Urinary bladder (tissue), 4 donors: ENCODE results near the gene RUNX1. TPM values are rescaled to one million over a fixed set of nuclear protein-coding genes. Genes with fewer than 3 reads are reported as not detected.

Source experiments
- DNase-seq: peaks from one replicate; pipeline ENCODE4 v3.0.0-alpha.2; 2015; ENCODE audit errors: extremely low spot score
- H3K27ac ChIP-seq: one replicate; pipeline ENCODE4 v1.5.1; 2013; ENCODE audit warnings: low read depth, mild to moderate bottlenecking, moderate library complexity
- H3K36me3 ChIP-seq: one replicate; pipeline ENCODE4 v1.6.1; 2013; ENCODE audit warnings: mild to moderate bottlenecking, moderate library complexity; ENCODE audit not compliant: insufficient read depth
- H3K4me1 ChIP-seq: one replicate; pipeline ENCODE4 v1.6.1; 2013; ENCODE audit warnings: mild to moderate bottlenecking, moderate library complexity; ENCODE audit not compliant: insufficient read depth
- H3K4me3 ChIP-seq: one replicate; pipeline ENCODE4 v1.5.1; 2013; ENCODE audit warnings: low read depth, low read length
- WGBS: extraction: QIAGEN DNeasy Blood & Tissue Kit; methylation state at CpG from one replicate; pipeline ENCODE4 v1.1.7; 2013; 5-methylcytosine and 5-hydroxymethylcytosine counted together
- polyA plus RNA-seq: library from polyadenylated mRNA; stranded (reverse); fragments of 200-250 nt; gene quantifications from one replicate; pipeline ENCODE4 v1.2.3, GENCODE V29; 2013
- total RNA-seq: library from RNA; depleted of rRNA; stranded (reverse); fragments of >200 nt; gene quantifications from one replicate; pipeline ENCODE4 v1.2.3, GENCODE V29; 2014
- donor health status: healthy with polysubstance abuse.
- donor health status: healthy.

RUNX1 gene
- total and polyA plus RNA-seq, 2 donors = 6.6 to 15.6 TPM

- Histone ChIP-seq H3K4me3 (no peak overlapping the region), H3K27ac (no peak overlapping the region), H3K4me1 (no peaks in the 10 kb centered on the region), H3K36me3 (no peaks in the 10 kb centered on the region)
- WGBS = 75% methylated on average over 5 of the region's 5 CpGs
- no peak for DNase-seq
These were observed 10.3 kb downstream of the RUNX1 start for GRCh38 chr21:35038772-35039319.

GRCh38 chr21:35037384-35037765 is 11.7 kb downstream of the RUNX1 start:
- no peak overlapping the region for H3K27ac ChIP-seq
- H3K4me3 ChIP-seq = no peak overlapping the region
- no peak for DNase-seq
- H3K36me3 ChIP-seq = no peaks in the 10 kb centered on the region
- no peaks in the 10 kb centered on the region for H3K4me1 ChIP-seq
- WGBS = 94% methylated on average over 7 of the region's 7 CpGs

GRCh38 chr21:35036465-35037383 is 12.4 kb downstream of the RUNX1 start:
- no peak overlapping the region for H3K27ac ChIP-seq
- H3K36me3 ChIP-seq = no peaks in the 10 kb centered on the region
- H3K4me1 ChIP-seq = no peaks in the 10 kb centered on the region
- H3K4me3 ChIP-seq = no peak overlapping the region
- WGBS = 79% methylated on average over 11 of the region's 11 CpGs
- DNase-seq = no peak

DNA sequence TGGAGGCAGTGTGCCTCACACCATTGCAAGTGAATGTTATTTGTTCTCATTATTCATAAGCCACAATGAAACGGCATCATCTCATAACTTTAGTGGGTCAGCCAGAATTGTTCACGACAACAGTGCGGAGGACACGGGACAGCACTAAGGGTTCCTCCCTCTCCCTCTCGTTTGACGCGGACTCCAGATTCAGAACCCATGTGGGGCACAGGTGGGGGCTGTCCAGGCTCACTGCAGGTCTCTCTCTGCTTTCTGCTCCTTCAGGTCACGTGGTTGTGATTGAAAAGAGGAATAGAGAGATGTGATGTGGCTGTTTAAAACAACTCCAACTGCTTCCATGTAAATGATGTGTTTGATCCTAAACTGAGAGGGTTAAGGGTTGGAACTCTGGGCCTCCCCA is 13.5 kb downstream of the RUNX1 start:
- 81% methylated on average over 8 of the region's 8 CpGs for WGBS
- H3K36me3 ChIP-seq = no peaks in the 10 kb centered on the region
- DNase-seq = no peak
- no peak overlapping the region for H3K4me3 ChIP-seq
- no peak overlapping the region for H3K27ac ChIP-seq
- H3K4me1 ChIP-seq = no peaks in the 10 kb centered on the region

GRCh38 chr21:35035116-35035515 is 14.0 kb downstream of the RUNX1 start:
- Histone ChIP-seq H3K36me3 (no peaks in the 10 kb centered on the region), H3K4me3 (no peak overlapping the region), H3K4me1 (no peaks in the 10 kb centered on the region), H3K27ac (no peak overlapping the region)
- no peak for DNase-seq
- WGBS = 93% methylated on average over 8 of the region's 8 CpGs

DNA sequence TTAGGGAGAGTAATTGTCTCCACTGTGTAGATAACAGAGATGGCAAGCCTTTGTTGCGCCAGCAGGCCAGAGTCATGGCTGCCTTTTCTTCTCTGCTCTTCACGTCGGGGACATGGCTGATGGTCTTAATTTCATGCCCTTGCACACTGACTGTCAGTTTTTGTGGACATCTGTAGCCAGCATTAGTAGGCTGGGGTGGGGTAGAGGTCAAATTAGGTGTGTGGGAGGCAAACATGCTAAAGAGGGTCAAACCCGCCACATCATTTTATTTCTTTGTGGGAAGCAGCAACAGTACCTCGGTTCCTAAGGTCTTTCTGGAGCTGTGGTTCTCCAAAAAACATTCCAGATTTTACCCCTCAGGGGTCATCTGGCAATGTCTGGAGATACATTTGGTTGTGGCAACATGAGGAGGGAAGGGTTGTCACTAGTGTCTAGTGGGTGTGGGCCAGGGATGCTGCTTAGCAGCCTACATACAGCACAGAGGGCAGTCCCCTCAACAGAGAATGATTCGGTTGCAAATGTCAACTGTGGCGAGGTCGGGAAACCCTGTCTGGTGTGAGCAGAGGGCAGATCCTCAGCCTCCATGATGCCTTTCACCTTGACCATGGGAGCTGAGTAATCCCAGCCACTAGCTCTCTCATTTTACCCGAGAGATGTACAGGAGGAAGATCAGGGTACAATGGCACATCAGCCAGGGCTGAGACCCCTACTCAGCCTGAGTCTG is 14.7 kb downstream of the RUNX1 start:
- no peak overlapping the region for H3K27ac ChIP-seq
- WGBS = 94% methylated on average over 9 of the region's 9 CpGs
- no peaks in the 10 kb centered on the region for H3K4me1 ChIP-seq
- DNase-seq = no peak
- no peaks in the 10 kb centered on the region for H3K36me3 ChIP-seq
- no peak overlapping the region for H3K4me3 ChIP-seq

GRCh38 chr21:35032474-35033263 is 16.4 kb downstream of the RUNX1 start:
- DNase-seq = no peak
- H3K4me1 ChIP-seq = no peaks in the 10 kb centered on the region
- no peak overlapping the region for H3K4me3 ChIP-seq
- no peaks in the 10 kb centered on the region for H3K36me3 ChIP-seq
- no peak overlapping the region for H3K27ac ChIP-seq
- whole genome bisulfite sequencing = 79% methylated on average over 2 of the region's 2 CpGs

DNA sequence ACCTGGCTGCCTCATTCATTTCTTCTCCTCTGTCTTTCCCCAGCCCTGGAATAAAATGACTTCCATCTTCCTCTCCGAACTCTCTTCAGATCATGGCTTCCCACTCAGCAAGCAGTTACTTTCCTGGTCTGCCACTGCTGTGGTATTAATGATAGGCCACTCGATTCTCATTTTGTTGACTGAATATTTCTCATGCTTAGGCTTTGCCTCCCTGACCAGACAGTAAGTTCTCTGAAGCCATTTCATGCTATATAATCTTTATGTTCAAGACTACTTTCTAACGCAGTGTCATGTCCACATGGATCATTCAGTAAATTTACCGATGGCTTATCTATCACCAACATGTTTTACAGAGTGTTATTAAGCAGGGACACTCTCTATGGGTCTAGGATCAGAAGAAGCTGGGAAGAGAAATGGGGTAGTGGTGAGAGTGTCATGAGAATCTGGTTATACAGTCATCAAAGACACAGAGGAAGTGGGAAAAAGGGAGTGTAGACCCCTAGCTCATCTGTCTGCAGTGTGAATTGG is 20.6 kb downstream of the RUNX1 start:
- no peaks in the 10 kb centered on the region for H3K4me1 ChIP-seq
- no peak for DNase-seq
- 88% methylated on average over 4 of the region's 4 CpGs for WGBS
- H3K4me3 ChIP-seq = no peak overlapping the region
- no peaks in the 10 kb centered on the region for H3K36me3 ChIP-seq
- H3K27ac ChIP-seq = no peak overlapping the region

DNA sequence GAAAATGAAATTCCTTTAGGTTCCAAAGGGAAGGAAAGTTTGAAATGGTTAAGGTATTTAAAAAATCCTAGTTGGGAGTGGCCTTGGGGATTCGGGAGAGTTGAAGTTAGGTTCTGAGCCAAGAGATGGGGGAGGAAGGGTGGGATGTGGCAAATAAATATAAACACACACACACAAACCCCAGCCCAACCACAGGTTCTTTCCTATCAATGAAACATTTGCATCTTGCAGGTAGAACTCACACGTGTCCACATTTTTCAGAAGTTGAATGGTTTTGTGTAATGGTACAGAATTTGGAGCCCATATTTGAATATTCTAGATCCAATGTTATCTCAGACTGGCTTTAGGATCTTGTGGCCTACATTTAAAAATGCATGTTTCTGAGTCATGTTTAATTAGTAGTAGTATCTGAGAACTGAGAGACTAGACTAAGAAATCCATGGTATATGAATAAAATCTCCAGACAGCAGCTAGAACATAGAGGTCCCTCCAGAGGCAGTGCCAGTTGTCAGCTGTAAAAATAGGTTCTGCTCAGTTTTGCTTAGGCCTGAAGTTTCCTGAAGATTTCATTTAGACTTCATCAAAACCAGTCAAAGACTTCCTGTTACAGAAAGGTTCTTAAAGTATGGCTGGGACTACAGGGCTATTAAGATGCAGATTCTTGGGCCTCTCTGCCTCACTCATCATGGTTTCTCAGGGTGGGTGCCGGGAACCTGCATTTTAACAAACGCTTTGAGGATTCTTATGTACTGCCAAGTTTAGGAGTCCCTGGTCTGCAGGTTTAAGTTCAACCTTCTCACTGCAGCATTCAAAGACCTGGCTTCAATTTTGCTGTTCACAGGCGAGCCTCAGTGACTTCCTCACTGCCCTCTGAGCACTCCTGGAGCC is 21.3 kb downstream of the RUNX1 start:
- WGBS = 78% methylated on average over 5 of the region's 5 CpGs
- Histone ChIP-seq H3K4me1 (no peaks in the 10 kb centered on the region), H3K4me3 (no peak overlapping the region), H3K36me3 (no peaks in the 10 kb centered on the region), H3K27ac (no peak overlapping the region)
- no peak for DNase-seq

DNA sequence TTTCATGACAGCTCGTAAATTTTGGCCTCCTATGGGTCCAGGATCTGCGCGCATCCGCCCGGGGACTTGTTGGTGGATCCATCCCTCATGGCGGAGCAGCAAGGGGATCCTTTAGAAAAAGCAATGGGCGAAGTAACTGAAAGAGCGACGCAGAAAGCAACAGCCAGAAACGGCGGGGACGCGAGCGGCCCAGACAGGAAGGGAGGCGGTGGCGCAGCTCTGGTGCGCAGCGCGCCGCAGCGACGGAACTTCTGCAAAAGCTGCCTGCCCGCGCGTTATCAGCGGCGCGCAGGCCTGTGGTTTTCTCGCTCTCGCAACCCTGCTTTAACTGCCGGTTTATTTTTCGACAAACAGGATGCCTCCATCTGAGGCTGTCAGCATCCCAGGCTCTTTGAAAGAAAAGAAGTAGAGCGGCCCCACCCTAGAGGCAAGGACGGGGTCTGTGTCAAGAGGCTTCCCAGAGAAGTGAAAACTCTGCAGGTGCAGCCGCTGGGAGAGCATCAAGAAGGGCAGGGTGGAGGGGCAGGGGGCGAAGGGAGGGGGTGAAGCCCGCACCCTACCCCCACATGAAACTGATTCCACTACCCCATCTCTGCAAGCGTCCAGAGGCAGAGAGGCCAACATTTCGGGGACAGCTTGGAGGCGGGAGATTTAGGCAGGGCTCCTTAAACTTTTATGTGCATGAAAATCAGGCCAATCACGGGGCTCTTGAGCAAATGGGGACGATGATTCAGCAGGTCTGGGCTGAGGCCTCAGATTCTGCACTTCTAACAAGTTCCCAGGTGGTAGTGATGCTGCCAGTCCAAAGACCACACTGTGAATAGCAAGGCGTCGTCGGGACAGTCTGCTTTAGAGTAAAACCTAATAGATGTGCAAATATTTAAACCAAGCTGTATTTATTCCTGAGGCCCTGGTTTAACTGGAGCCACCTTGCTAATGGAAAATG is 22.2 kb downstream of the RUNX1 start:
- Histone ChIP-seq H3K27ac (peak overlapping the region; percentile 80), H3K36me3 (no peaks in the 10 kb centered on the region), H3K4me3 (no peak overlapping the region), H3K4me1 (no peaks in the 10 kb centered on the region)
- DNase-seq = no peak
- WGBS = 16% methylated on average over 45 of the region's 45 CpGs

DNA sequence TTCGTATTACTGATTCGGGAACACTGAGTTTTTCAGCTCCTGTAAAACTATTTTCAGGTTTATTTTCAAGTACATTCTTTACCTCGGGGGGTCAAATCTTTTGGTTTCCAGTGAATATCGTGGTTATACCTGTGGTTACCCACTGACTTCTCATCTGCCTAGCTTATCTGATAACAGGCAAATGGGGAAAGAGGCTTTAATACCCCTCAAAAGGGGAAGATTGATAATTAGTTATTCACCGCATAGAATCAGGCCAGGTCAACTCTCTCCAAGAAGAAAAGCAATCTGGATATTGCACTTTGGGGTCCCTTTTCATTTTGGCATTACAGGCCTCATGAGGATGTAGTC is 23.0 kb downstream of the RUNX1 start:
- H3K36me3 ChIP-seq = no peaks in the 10 kb centered on the region
- H3K4me1 ChIP-seq = no peaks in the 10 kb centered on the region
- H3K4me3 ChIP-seq = no peak overlapping the region
- no peak overlapping the region for H3K27ac ChIP-seq
- WGBS = 83% methylated on average over 5 of the region's 5 CpGs
- no peak for DNase-seq
